PC-3 (cell line): Measurements from ENCODE around the gene NEGR1. TPM values are rescaled to one million over a fixed set of nuclear protein-coding genes. Genes with fewer than 3 reads are reported as not detected.

Experiments
- ATAC-seq: fragments of 200-7000 bp; cut with Tn5 transposase; 2 replicates; pipeline ENCODE4 v1.9.1; 2020; ENCODE audit warnings: mild to moderate bottlenecking, moderate library complexity
- BruUV-seq: library from RNA; stranded (reverse); fragments of 400-500 nt; replicated peaks from 2 replicates; lab custom pipeline; 2021; lab: Mats Ljungman, UMichigan
- CTCF ChIA-PET: fragments of 300-600 bp; sonication (Branson Sonifier 250); formaldehyde crosslinking; loops from one replicate; lab custom pipeline; 2022; ENCODE audit warnings: antibody characterized with exemption; lab: Charles Lee
- POLR2A ChIA-PET: fragments of 300-600 bp; sonication (Branson Sonifier 250); formaldehyde crosslinking; loops from one replicate; lab custom pipeline; 2022; ENCODE audit warnings: antibody characterized with exemption; ENCODE audit not compliant: unreplicated experiment; lab: Charles Lee
- DNase-seq: peaks from one replicate; pipeline ENCODE4 v3.0.0-alpha.2; 2015
- H2AFZ ChIP-seq: fragments of 300-600 bp; sonication (generic); 2 replicates; pipeline ENCODE4 v1.6.0; 2016; ENCODE audit warnings: antibody characterized with exemption, low read length
- H3F3A ChIP-seq: fragments of 300-600 bp; sonication (generic); one replicate; pipeline ENCODE4 v1.6.0; 2017; ENCODE audit warnings: antibody characterized with exemption, low read length, control low read depth, mild to moderate bottlenecking; ENCODE audit not compliant: unreplicated experiment
- H3K27ac ChIP-seq: fragments of 300-600 bp; sonication (generic); 2 replicates; pipeline ENCODE4 v1.5.1; 2016; ENCODE audit warnings: mild to moderate bottlenecking, low read length
- H3K27me3 ChIP-seq: fragments of 300-600 bp; sonication (generic); 2 replicates; pipeline ENCODE4 v1.6.1; 2016; ENCODE audit warnings: low read length, mixed read lengths
- H3K36me3 ChIP-seq: fragments of 300-600 bp; sonication (generic); 2 replicates; pipeline ENCODE4 v1.6.1; 2016; ENCODE audit warnings: low read depth, mixed run types, low read length, mixed read lengths
- H3K4me1 ChIP-seq: fragments of 300-600 bp; sonication (generic); 2 replicates; pipeline ENCODE4 v1.5.1; 2016; ENCODE audit warnings: low read length; ENCODE audit not compliant: insufficient read depth
- H3K4me2 ChIP-seq: fragments of 300-600 bp; sonication (generic); 2 replicates; pipeline ENCODE4 v1.6.0; 2016; ENCODE audit warnings: low read length
- H3K4me3 ChIP-seq: fragments of 300-600 bp; sonication (generic); 2 replicates; pipeline ENCODE4 v1.5.1; 2016; ENCODE audit warnings: mild to moderate bottlenecking, low read length, mixed read lengths
- H3K79me2 ChIP-seq: fragments of 300-600 bp; sonication (generic); 2 replicates; pipeline ENCODE4 v1.6.1; 2017; ENCODE audit warnings: low read length, mixed read lengths
- H3K9ac ChIP-seq: fragments of 300-600 bp; sonication (generic); 2 replicates; pipeline ENCODE4 v1.6.0; 2016; ENCODE audit warnings: mild to moderate bottlenecking, low read length
- H3K9me2 ChIP-seq: fragments of 300-600 bp; sonication (generic); replicated peaks from 2 replicates; pipeline ENCODE4 v1.6.1; 2016; ENCODE audit warnings: mixed run types, low read length, mixed read lengths
- H3K9me3 ChIP-seq: fragments of 300-600 bp; sonication (generic); 2 replicates; pipeline ENCODE4 v1.6.1; 2016; ENCODE audit warnings: low read length, mixed read lengths
- H4K20me1 ChIP-seq: fragments of 300-600 bp; sonication (generic); 2 replicates; pipeline ENCODE4 v1.6.1; 2016; ENCODE audit warnings: low read length, mixed read lengths
- CTCF ChIP-seq: fragments of 300-600 bp; sonication (generic); conservative IDR thresholded peaks from 2 replicates; pipeline ENCODE4 v1.5.1; 2017; ENCODE audit warnings: antibody characterized with exemption, low read depth, mild to moderate bottlenecking, low read length
- EZH2 ChIP-seq: fragments of 300-600 bp; sonication (generic); IDR thresholded peaks from one replicate; pipeline ENCODE4 v1.6.1; 2017; ENCODE audit warnings: antibody characterized with exemption, mild to moderate bottlenecking, low read length; ENCODE audit not compliant: unreplicated experiment
- EZH2phosphoT487 ChIP-seq: fragments of 300-600 bp; sonication (generic); IDR thresholded peaks from 2 replicates; pipeline ENCODE4 v1.6.1; 2018; ENCODE audit warnings: mild to moderate bottlenecking, antibody characterized with exemption, low read length, borderline replicate concordance
- intact Hi-C: fragments of 100-400 bp; cut with micrococcal nuclease; formaldehyde crosslinking; loops from 2 replicates; pipeline ENCODE4 v1.9.0; 2023
- total RNA-seq: library from RNA; depleted of rRNA; stranded (reverse); fragments of >200 nt; gene quantifications from 2 replicates; pipeline ENCODE4 v1.2.3, GENCODE V29; 2014

The NEGR1 gene
- total RNA-seq, 1 experiment from 2014 or later = 3.4 TPM

GRCh38 chr1:71651214-71651613, 631.1 kb downstream of the NEGR1 start:
- Histone ChIP-seq H3K9ac (no peak overlapping the region), H3K4me1 (no peaks in the 10 kb centered on the region), H4K20me1 (no peaks in the 10 kb centered on the region), H3K9me3 (no peaks in the 10 kb centered on the region), H3K4me3 (no peak overlapping the region), H3K79me2 (no peaks in the 10 kb centered on the region), H3K4me2 (no peak overlapping the region), H3K36me3 (no peaks in the 10 kb centered on the region), H2AFZ (no peak overlapping the region), H3F3A (no peaks in the 10 kb centered on the region), H3K27ac (no peak overlapping the region), H3K27me3 (no peaks in the 10 kb centered on the region), H3K9me2 (no peaks in the 10 kb centered on the region)
- intact Hi-C loops = no loop called here
- DNase-seq (no peak), ATAC-seq (no peak)
- CTCF ChIA-PET = no interaction called here
- TF ChIP-seq EZH2 = no peak
- TF ChIP-seq CTCF = no peak
- TF ChIP-seq EZH2phosphoT487 = no peak
- BruUV-seq = no TSS peak
- POLR2A ChIA-PET = no interaction called here

GRCh38 chr1:71650119-71650518, 632.2 kb downstream of the NEGR1 start:
- no peaks in the 10 kb centered on the region for H4K20me1 ChIP-seq
- TF ChIP-seq EZH2 (no peak), CTCF (no peak), EZH2phosphoT487 (no peak)
- no peak overlapping the region for H3K4me2 ChIP-seq
- H2AFZ ChIP-seq = no peak overlapping the region
- no peaks in the 10 kb centered on the region for H3K4me1 ChIP-seq
- H3K79me2 ChIP-seq = no peaks in the 10 kb centered on the region
- H3K4me3 ChIP-seq = no peak overlapping the region
- ChIA-PET CTCF (no interaction called here), POLR2A (no interaction called here)
- H3K36me3 ChIP-seq = no peaks in the 10 kb centered on the region
- H3K27me3 ChIP-seq = no peaks in the 10 kb centered on the region
- H3K27ac ChIP-seq = no peak overlapping the region
- H3K9ac ChIP-seq = no peak overlapping the region
- intact Hi-C loops = no loop called here
- H3K9me2 ChIP-seq = no peaks in the 10 kb centered on the region
- H3F3A ChIP-seq = no peaks in the 10 kb centered on the region
- H3K9me3 ChIP-seq = no peaks in the 10 kb centered on the region
- DNase-seq = no peak
- no TSS peak for BruUV-seq
- ATAC-seq = no peak

GRCh38 chr1:71649608-71650007, 632.7 kb downstream of the NEGR1 start:
- H3K27me3 ChIP-seq = no peaks in the 10 kb centered on the region
- no peaks in the 10 kb centered on the region for H3K4me1 ChIP-seq
- no TSS peak for BruUV-seq
- H3K27ac ChIP-seq = no peak overlapping the region
- H3F3A ChIP-seq = no peaks in the 10 kb centered on the region
- H3K9me2 ChIP-seq = no peaks in the 10 kb centered on the region
- ATAC-seq (no peak), DNase-seq (no peak)
- H3K9ac ChIP-seq = no peak overlapping the region
- no peak overlapping the region for H2AFZ ChIP-seq
- CTCF ChIA-PET = no interaction called here
- no peaks in the 10 kb centered on the region for H4K20me1 ChIP-seq
- TF ChIP-seq EZH2 = no peak
- TF ChIP-seq EZH2phosphoT487 = no peak
- TF ChIP-seq CTCF = no peak
- H3K4me2 ChIP-seq = no peak overlapping the region
- POLR2A ChIA-PET = no interaction called here
- H3K36me3 ChIP-seq = no peaks in the 10 kb centered on the region
- no peaks in the 10 kb centered on the region for H3K9me3 ChIP-seq
- intact Hi-C loops = no loop called here
- no peak overlapping the region for H3K4me3 ChIP-seq
- H3K79me2 ChIP-seq = no peaks in the 10 kb centered on the region
